ENCODE measurements around the gene SPOCK1.

SPOCK1 gene

GRCh38 chr5:137433539-137433938, 65.6 kb downstream of the SPOCK1 start:
- no peak overlapping the region for H3K27ac ChIP-seq (replicated peaks)
- DNase-seq (ENCODE audit: low read depth in 1 of 2, low spot score in 1 of 2): no peak
- H3K27me3 ChIP-seq (ENCODE audit: insufficient read depth, poor library complexity, severe bottlenecking): no peaks in the 10 kb centered on the region
- TF ChIP-seq, protein P1, sequence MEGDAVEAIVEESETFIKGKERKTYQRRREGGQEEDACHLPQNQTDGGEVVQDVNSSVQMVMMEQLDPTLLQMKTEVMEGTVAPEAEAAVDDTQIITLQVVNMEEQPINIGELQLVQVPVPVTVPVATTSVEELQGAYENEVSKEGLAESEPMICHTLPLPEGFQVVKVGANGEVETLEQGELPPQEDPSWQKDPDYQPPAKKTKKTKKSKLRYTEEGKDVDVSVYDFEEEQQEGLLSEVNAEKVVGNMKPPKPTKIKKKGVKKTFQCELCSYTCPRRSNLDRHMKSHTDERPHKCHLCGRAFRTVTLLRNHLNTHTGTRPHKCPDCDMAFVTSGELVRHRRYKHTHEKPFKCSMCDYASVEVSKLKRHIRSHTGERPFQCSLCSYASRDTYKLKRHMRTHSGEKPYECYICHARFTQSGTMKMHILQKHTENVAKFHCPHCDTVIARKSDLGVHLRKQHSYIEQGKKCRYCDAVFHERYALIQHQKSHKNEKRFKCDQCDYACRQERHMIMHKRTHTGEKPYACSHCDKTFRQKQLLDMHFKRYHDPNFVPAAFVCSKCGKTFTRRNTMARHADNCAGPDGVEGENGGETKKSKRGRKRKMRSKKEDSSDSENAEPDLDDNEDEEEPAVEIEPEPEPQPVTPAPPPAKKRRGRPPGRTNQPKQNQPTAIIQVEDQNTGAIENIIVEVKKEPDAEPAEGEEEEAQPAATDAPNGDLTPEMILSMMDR (IDR thresholded peaks at IDR 0.05; ENCODE audit: insufficient read depth, low read length): no peak
- TF ChIP-seq POLR2AphosphoS5 (IDR thresholded peaks at IDR 0.05; ENCODE audit: low read depth): no peak
- TF ChIP-seq, protein P2, sequence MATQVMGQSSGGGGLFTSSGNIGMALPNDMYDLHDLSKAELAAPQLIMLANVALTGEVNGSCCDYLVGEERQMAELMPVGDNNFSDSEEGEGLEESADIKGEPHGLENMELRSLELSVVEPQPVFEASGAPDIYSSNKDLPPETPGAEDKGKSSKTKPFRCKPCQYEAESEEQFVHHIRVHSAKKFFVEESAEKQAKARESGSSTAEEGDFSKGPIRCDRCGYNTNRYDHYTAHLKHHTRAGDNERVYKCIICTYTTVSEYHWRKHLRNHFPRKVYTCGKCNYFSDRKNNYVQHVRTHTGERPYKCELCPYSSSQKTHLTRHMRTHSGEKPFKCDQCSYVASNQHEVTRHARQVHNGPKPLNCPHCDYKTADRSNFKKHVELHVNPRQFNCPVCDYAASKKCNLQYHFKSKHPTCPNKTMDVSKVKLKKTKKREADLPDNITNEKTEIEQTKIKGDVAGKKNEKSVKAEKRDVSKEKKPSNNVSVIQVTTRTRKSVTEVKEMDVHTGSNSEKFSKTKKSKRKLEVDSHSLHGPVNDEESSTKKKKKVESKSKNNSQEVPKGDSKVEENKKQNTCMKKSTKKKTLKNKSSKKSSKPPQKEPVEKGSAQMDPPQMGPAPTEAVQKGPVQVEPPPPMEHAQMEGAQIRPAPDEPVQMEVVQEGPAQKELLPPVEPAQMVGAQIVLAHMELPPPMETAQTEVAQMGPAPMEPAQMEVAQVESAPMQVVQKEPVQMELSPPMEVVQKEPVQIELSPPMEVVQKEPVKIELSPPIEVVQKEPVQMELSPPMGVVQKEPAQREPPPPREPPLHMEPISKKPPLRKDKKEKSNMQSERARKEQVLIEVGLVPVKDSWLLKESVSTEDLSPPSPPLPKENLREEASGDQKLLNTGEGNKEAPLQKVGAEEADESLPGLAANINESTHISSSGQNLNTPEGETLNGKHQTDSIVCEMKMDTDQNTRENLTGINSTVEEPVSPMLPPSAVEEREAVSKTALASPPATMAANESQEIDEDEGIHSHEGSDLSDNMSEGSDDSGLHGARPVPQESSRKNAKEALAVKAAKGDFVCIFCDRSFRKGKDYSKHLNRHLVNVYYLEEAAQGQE (IDR thresholded peaks at IDR 0.05; ENCODE audit: insufficient replicate concordance, low read depth): no peak
- TF ChIP-seq SPI1 (IDR thresholded peaks at IDR 0.05; ENCODE audit: borderline replicate concordance, low read depth): no peak
- no peak for TF ChIP-seq GABPA (IDR thresholded peaks at IDR 0.05; ENCODE audit: low read depth)
- no peak overlapping the region for H3K4me3 ChIP-seq (replicated peaks; ENCODE audit: insufficient read depth, low read length)

GRCh38 chr5:137432376-137432775, 66.8 kb downstream of the SPOCK1 start:
- no peak overlapping the region for H3K27ac ChIP-seq (replicated peaks)
- no peaks in the 10 kb centered on the region for H3K27me3 ChIP-seq (ENCODE audit: insufficient read depth, poor library complexity, severe bottlenecking)
- H3K4me3 ChIP-seq (replicated peaks; ENCODE audit: insufficient read depth, low read length): no peak overlapping the region
- DNase-seq (ENCODE audit: low read depth in 1 of 2, low spot score in 1 of 2): no peak
- TF ChIP-seq, protein P2 (IDR thresholded peaks at IDR 0.05; ENCODE audit: insufficient replicate concordance, low read depth): no peak
- TF ChIP-seq SPI1 (IDR thresholded peaks at IDR 0.05; ENCODE audit: borderline replicate concordance, low read depth): no peak
- no peak for TF ChIP-seq POLR2AphosphoS5 (IDR thresholded peaks at IDR 0.05; ENCODE audit: low read depth)
- TF ChIP-seq, protein P1 (IDR thresholded peaks at IDR 0.05; ENCODE audit: insufficient read depth, low read length): no peak
- TF ChIP-seq GABPA (IDR thresholded peaks at IDR 0.05; ENCODE audit: low read depth): no peak

DNA sequence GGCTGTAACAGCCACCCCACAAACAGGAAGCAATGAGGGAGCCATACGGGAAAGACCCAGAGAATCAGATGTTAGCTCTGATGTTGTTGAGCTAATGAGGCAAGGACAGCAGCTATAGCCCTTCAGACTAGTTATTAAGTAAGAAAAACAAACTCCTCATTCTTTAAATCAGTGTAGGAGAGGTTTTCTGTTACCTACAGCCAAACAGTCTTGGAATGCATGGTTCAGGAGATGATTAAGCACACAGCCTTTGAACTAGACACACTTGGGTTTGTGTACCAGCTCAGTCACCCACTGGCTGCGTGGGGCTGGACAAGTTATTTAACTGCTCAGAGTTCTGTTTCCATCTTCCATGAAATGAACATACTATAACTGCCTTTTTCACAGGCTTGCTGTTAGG, 68.1 kb downstream of the SPOCK1 start:
- no peak for DNase-seq (ENCODE audit: low read depth in 1 of 2, low spot score in 1 of 2)
- no peak overlapping the region for H3K27ac ChIP-seq (replicated peaks)
- TF ChIP-seq, protein P1 (IDR thresholded peaks at IDR 0.05; ENCODE audit: insufficient read depth, low read length): no peak
- TF ChIP-seq POLR2AphosphoS5 (IDR thresholded peaks at IDR 0.05; ENCODE audit: low read depth) (no peak), GABPA (IDR thresholded peaks at IDR 0.05; ENCODE audit: low read depth) (no peak), SPI1 (IDR thresholded peaks at IDR 0.05; ENCODE audit: borderline replicate concordance, low read depth) (no peak)
- TF ChIP-seq, protein P2 (IDR thresholded peaks at IDR 0.05; ENCODE audit: insufficient replicate concordance, low read depth): no peak

More for the DNA sequence above, 68.1 kb downstream of the SPOCK1 start:
- Histone ChIP-seq H3K27me3 (ENCODE audit: insufficient read depth, poor library complexity, severe bottlenecking) (no peaks in the 10 kb centered on the region), H3K4me3 (replicated peaks; ENCODE audit: insufficient read depth, low read length) (no peak overlapping the region)

Measured in HL-60 (cell line).